Measurements from ENCODE around the gene GRIK5. TPM values are rescaled to one million over a fixed set of nuclear protein-coding genes. Genes with fewer than 3 reads are reported as not detected.

GRIK5 gene
- total RNA-seq, 1 donor: under 0.01 TPM

GRCh38 chr19:41957161-41957837 is 112.7 kb downstream of the GRIK5 start:
- H3K4me2 ChIP-seq (ENCODE audit: insufficient read depth, low read length): peak overlapping the region; percentile 89
- H3K36me3 ChIP-seq (ENCODE audit: insufficient read depth, low read length): peaks cover 14% of the 10 kb centered on the region
- H3K4me3 ChIP-seq (ENCODE audit: insufficient read depth, low read length): no peak overlapping the region
- H3K27me3 ChIP-seq (ENCODE audit: insufficient read depth, low read length): no peaks in the 10 kb centered on the region
- no peak for TF ChIP-seq CTCF (IDR thresholded peaks at IDR 0.05; ENCODE audit: extremely low read depth, low read depth, low read length)
- H3K27ac ChIP-seq (ENCODE audit: low read depth, low read length): no peak overlapping the region
- no peaks in the 10 kb centered on the region for H3K9me3 ChIP-seq (ENCODE audit: low read depth, low read length)
- peak; percentile 48 for DNase-seq (ENCODE audit: insufficient read length, low spot score, missing footprints)
- H3K79me2 ChIP-seq (ENCODE audit: insufficient read depth, low read length): peaks cover 7% of the 10 kb centered on the region
- peaks cover 9% of the 10 kb centered on the region for H3K4me1 ChIP-seq (ENCODE audit: insufficient read depth, low read length)
- peaks cover 15% of the 10 kb centered on the region for H4K20me1 ChIP-seq (ENCODE audit: insufficient read depth, low read length)
- H2AFZ ChIP-seq (ENCODE audit: low read length): no peak overlapping the region

DNA sequence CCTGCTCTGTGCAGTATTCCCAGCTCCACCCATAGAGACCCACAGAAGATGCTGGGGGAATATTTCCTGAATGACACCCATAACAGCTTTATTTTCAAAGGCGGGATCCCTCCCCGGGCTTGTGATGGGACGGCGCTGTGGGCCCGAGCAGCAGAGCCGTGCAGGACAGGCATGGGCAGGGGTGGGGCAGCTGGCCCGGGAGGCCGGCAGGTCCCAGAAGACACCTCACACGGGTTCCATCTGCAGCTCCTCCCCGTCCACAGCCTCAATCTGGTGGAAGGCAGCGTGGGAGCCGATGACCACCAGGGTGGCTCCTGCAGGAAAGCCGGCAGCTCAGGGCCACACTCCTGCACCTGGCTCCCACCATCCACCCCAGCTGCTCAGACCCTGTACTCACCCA is 113.4 kb downstream of the GRIK5 start:
- DNase-seq (ENCODE audit: insufficient read length, low spot score, missing footprints): peak; percentile 15
- peaks cover 7% of the 10 kb centered on the region for H3K79me2 ChIP-seq (ENCODE audit: insufficient read depth, low read length)
- H3K4me1 ChIP-seq (ENCODE audit: insufficient read depth, low read length): peaks cover 9% of the 10 kb centered on the region
- H2AFZ ChIP-seq (ENCODE audit: low read length): no peak overlapping the region
- H3K4me3 ChIP-seq (ENCODE audit: insufficient read depth, low read length): no peak overlapping the region
- H3K27ac ChIP-seq (ENCODE audit: low read depth, low read length): no peak overlapping the region
- TF ChIP-seq CTCF (IDR thresholded peaks at IDR 0.05; ENCODE audit: extremely low read depth, low read depth, low read length): no peak
- no peak overlapping the region for H3K4me2 ChIP-seq (ENCODE audit: insufficient read depth, low read length)
- peaks cover 15% of the 10 kb centered on the region for H4K20me1 ChIP-seq (ENCODE audit: insufficient read depth, low read length)
- no peaks in the 10 kb centered on the region for H3K9me3 ChIP-seq (ENCODE audit: low read depth, low read length)
- peaks cover 14% of the 10 kb centered on the region for H3K36me3 ChIP-seq (ENCODE audit: insufficient read depth, low read length)
- H3K27me3 ChIP-seq (ENCODE audit: insufficient read depth, low read length): no peaks in the 10 kb centered on the region

- no peak overlapping the region for H3K4me2 ChIP-seq (ENCODE audit: insufficient read depth, low read length)
- TF ChIP-seq CTCF (IDR thresholded peaks at IDR 0.05; ENCODE audit: extremely low read depth, low read depth, low read length): no peak
- H2AFZ ChIP-seq (ENCODE audit: low read length): no peak overlapping the region
- peaks cover 15% of the 10 kb centered on the region for H4K20me1 ChIP-seq (ENCODE audit: insufficient read depth, low read length)
- H3K27me3 ChIP-seq (ENCODE audit: insufficient read depth, low read length): no peaks in the 10 kb centered on the region
- peaks cover 14% of the 10 kb centered on the region for H3K36me3 ChIP-seq (ENCODE audit: insufficient read depth, low read length)
- peaks cover 7% of the 10 kb centered on the region for H3K79me2 ChIP-seq (ENCODE audit: insufficient read depth, low read length)
- DNase-seq (ENCODE audit: insufficient read length, low spot score, missing footprints): peak; percentile 58
- H3K27ac ChIP-seq (ENCODE audit: low read depth, low read length): no peak overlapping the region
- H3K4me1 ChIP-seq (ENCODE audit: insufficient read depth, low read length): peaks cover 9% of the 10 kb centered on the region
- no peaks in the 10 kb centered on the region for H3K9me3 ChIP-seq (ENCODE audit: low read depth, low read length)
- H3K4me3 ChIP-seq (ENCODE audit: insufficient read depth, low read length): no peak overlapping the region
These were observed 114.5 kb downstream of the GRIK5 start for GRCh38 chr19:41955521-41955920.

- peaks cover 13% of the 10 kb centered on the region for H3K36me3 ChIP-seq (ENCODE audit: insufficient read depth, low read length)
- peaks cover under 1% of the 10 kb centered on the region for H4K20me1 ChIP-seq (ENCODE audit: insufficient read depth, low read length)
- no peaks in the 10 kb centered on the region for H3K4me1 ChIP-seq (ENCODE audit: insufficient read depth, low read length)
- H3K9me3 ChIP-seq (ENCODE audit: low read depth, low read length): no peaks in the 10 kb centered on the region
- TF ChIP-seq CTCF (IDR thresholded peaks at IDR 0.05; ENCODE audit: extremely low read depth, low read depth, low read length): peak; percentile 95
- no peak overlapping the region for H3K4me3 ChIP-seq (ENCODE audit: insufficient read depth, low read length)
- peak overlapping the region; percentile 66 for H3K4me2 ChIP-seq (ENCODE audit: insufficient read depth, low read length)
- H2AFZ ChIP-seq (ENCODE audit: low read length): peak overlapping the region; percentile 53
- no peaks in the 10 kb centered on the region for H3K79me2 ChIP-seq (ENCODE audit: insufficient read depth, low read length)
- H3K27me3 ChIP-seq (ENCODE audit: insufficient read depth, low read length): no peaks in the 10 kb centered on the region
- no peak overlapping the region for H3K27ac ChIP-seq (ENCODE audit: low read depth, low read length)
- peak; percentile 96 for DNase-seq (ENCODE audit: insufficient read length, low spot score, missing footprints)
These were observed 118.3 kb downstream of the GRIK5 start for GRCh38 chr19:41951686-41952172.

Other genes with a start within 250 kb of the GRIK5 start
- not detected in 2 replicates for gene LYPD4, start 225.5 kb downstream of the GRIK5 start, total RNA-seq
- gene DMRTC2, start 225.2 kb downstream of the GRIK5 start, total RNA-seq: not detected in 2 replicates
- 486 and 791 TPM in 2 replicates for gene RPS19, start 210.0 kb downstream of the GRIK5 start, total RNA-seq
- 0.36 TPM in 1 of 2 replicates, not detected in the other for gene CD79A, start 192.9 kb downstream of the GRIK5 start, total RNA-seq
- gene ARHGEF1, start 187.0 kb downstream of the GRIK5 start, total RNA-seq: 30.6 and 31.8 TPM in 2 replicates
- gene ERFL, start 141.8 kb downstream of the GRIK5 start, total RNA-seq: under 0.01 TPM in 2 replicates
- 95.2 and 117 TPM in 2 replicates for gene RABAC1, start 110.9 kb downstream of the GRIK5 start, total RNA-seq
- under 0.01 TPM in 2 replicates for gene ATP1A3, start 76.0 kb downstream of the GRIK5 start, total RNA-seq
- 13.6 and 13.8 TPM in 2 replicates for gene ZNF574, start 6.0 kb upstream of the GRIK5 start, total RNA-seq
- under 0.01 and 0.88 TPM in 2 replicates for gene POU2F2, start 62.2 kb upstream of the GRIK5 start, total RNA-seq
- gene DEDD2, start 147.5 kb upstream of the GRIK5 start, total RNA-seq: 19.9 and 26.2 TPM in 2 replicates
- gene ZNF526, start 150.1 kb upstream of the GRIK5 start, total RNA-seq: 11.5 and 11.9 TPM in 2 replicates
- gene GSK3A, start 172.4 kb upstream of the GRIK5 start, total RNA-seq: 16.2 and 18.1 TPM in 2 replicates
- gene ERF, start 184.9 kb upstream of the GRIK5 start, total RNA-seq: 31.8 and 44.8 TPM in 2 replicates
- gene CIC, start 199.0 kb upstream of the GRIK5 start, total RNA-seq: 33.6 and 39.1 TPM in 2 replicates
- gene PRR19, start 231.9 kb upstream of the GRIK5 start, total RNA-seq: 0.36 and 0.59 TPM in 2 replicates
- 18.3 and 23.2 TPM in 2 replicates for gene PAFAH1B3, start 232.4 kb upstream of the GRIK5 start, total RNA-seq
- not detected in 2 replicates for gene TMEM145, start 243.1 kb upstream of the GRIK5 start, total RNA-seq